K562 (cell line): ENCODE results near the gene ANO8. TPM values are rescaled to one million over a fixed set of nuclear protein-coding genes. Genes with fewer than 3 reads are reported as not detected.
A peak's percentile ranks its signal among the peaks of the same experiment; 100 is the strongest.

Source experiments
- ARNT ChIP-seq, 2 experiments: fragments of 450-650 bp; IDR thresholded peaks; 2 replicates each; pipeline ENCODE4 v1.6.1; 2016; ENCODE audit warnings: mild to moderate bottlenecking in 1 of 2
- C11orf30 ChIP-seq: fragments of 450-650 bp; IDR thresholded peaks from 2 replicates; pipeline ENCODE4 v1.6.1; 2016; ENCODE audit warnings: low read depth, mild to moderate bottlenecking
- CBX8 ChIP-seq: fragments of 200-600 bp; sonication (generic); IDR thresholded peaks from 2 replicates; pipeline ENCODE4 v1.6.1; 2012; ENCODE audit warnings: borderline replicate concordance, mixed run types, low read depth, mild to moderate bottlenecking, moderate library complexity, mixed read lengths, low read length, control low read depth, inconsistent platforms; ENCODE audit not compliant: poor library complexity, severe bottlenecking; ENCODE audit errors: extremely low read depth
- CTBP1 ChIP-seq: fragments of 450-650 bp; IDR thresholded peaks from 2 replicates; pipeline ENCODE4 v1.6.1; 2016; ENCODE audit warnings: borderline replicate concordance
- FOXP1 ChIP-seq: sonication (generic); formaldehyde crosslinking; IDR thresholded peaks from 2 replicates; pipeline ENCODE4 v1.8.0; 2022; ENCODE audit warnings: mild to moderate bottlenecking, missing genetic modification reagents
- HLTF ChIP-seq: fragments of 450-650 bp; IDR thresholded peaks from 2 replicates; pipeline ENCODE4 v1.6.1; 2016
- KLF10 ChIP-seq: fragments of 250-450 bp; sonication (Bioruptor Pico); IDR thresholded peaks from 2 replicates; pipeline ENCODE4 v1.6.1; 2021; ENCODE audit warnings: matching md5 sums
- MTA3 ChIP-seq: fragments of 450-650 bp; formaldehyde crosslinking; IDR thresholded peaks from 2 replicates; pipeline ENCODE4 v1.6.1; 2017; ENCODE audit warnings: mild to moderate bottlenecking, borderline replicate concordance
- PHF8 ChIP-seq: fragments of 200-600 bp; sonication (generic); IDR thresholded peaks from 2 replicates; pipeline ENCODE4 v1.6.1; 2012; ENCODE audit warnings: mixed run types, mild to moderate bottlenecking, inconsistent platforms, low read length, moderate library complexity, borderline replicate concordance
- TOE1 ChIP-seq, 2 experiments: fragments of 450-650 bp in 1 of 2; sonication (generic) in 1 of 2; formaldehyde crosslinking in 1 of 2; IDR thresholded peaks; 2 replicates each; pipeline versions ENCODE4 v1.7.1 to v1.8.0; 2016 to 2022; ENCODE audit warnings: borderline replicate concordance in 2 of 2, mild to moderate bottlenecking in 2 of 2, antibody characterized with exemption in 1 of 2, inconsistent platforms in 1 of 2, low read depth in 1 of 2, missing genetic modification reagents in 1 of 2, moderate library complexity in 1 of 2
- ZNF212 ChIP-seq: fragments of 450-650 bp; formaldehyde crosslinking; IDR thresholded peaks from 2 replicates; pipeline ENCODE4 v1.4.0; 2020; ENCODE audit warnings: mild to moderate bottlenecking
- ZNF354B ChIP-seq: fragments of 250-450 bp; sonication (Bioruptor Pico); IDR thresholded peaks from 2 replicates; pipeline ENCODE4 v1.4.0; 2020
- polyA plus RNA-seq, 8 experiments: library from polyadenylated mRNA; depleted of rRNA in 4 of 8; stranded (reverse) in 5 of 8; unstranded in 3 of 8; fragments of >200 nt; fragmentation: Nextera tagmentation in 2 of 8; fragmentation: Illumina TruSeq in 1 of 8; extraction: Ambion mirVana in 2 of 8; extraction: Trizol in 1 of 8; gene quantifications; 2 replicates each; pipeline versions ENCODE4 v1.2.1 to v1.2.3, GENCODE V29; 2011 to 2014; ENCODE audit warnings: inconsistent platforms in 1 of 8, missing spikeins in 1 of 8
- total RNA-seq, 7 experiments: library from RNA; depleted of rRNA in 6 of 7; stranded (reverse); fragments of >200 nt in 6 of 7; fragmentation: Illumina TruSeq in 2 of 7; extraction: Trizol in 2 of 7; gene quantifications; 2 replicates each; pipeline versions ENCODE4 v1.2.1 to v1.2.3, GENCODE V29; 2011 to 2021; ENCODE audit warnings: low replicate concordance in 1 of 7
- TF ChIP-seq, protein P1 (sequence below): sonication (generic); formaldehyde crosslinking; IDR thresholded peaks from 2 replicates; pipeline ENCODE4 v1.8.0; 2023; ENCODE audit warnings: mild to moderate bottlenecking, missing genetic modification reagents
- TF ChIP-seq, protein P2 (sequence below): IDR thresholded peaks from 2 replicates; pipeline ENCODE4 v1.6.1; 2011; ENCODE audit warnings: borderline replicate concordance, low read depth, mild to moderate bottlenecking, moderate library complexity, low read length; ENCODE audit not compliant: insufficient read depth, poor library complexity, severe bottlenecking
- TF ChIP-seq, protein P3 (sequence below): fragments of 450-650 bp; IDR thresholded peaks from 2 replicates; pipeline ENCODE4 v1.7.0; 2016; ENCODE audit warnings: borderline replicate concordance
- TF ChIP-seq, protein P4 (sequence below): fragments of 200-800 bp; sonication (Bioruptor generic); IDR thresholded peaks from 2 replicates; pipeline ENCODE4 v1.6.1; 2017; ENCODE audit warnings: missing genetic modification characterization, missing compliant biosample characterization
- TF ChIP-seq, protein P5 (sequence below): fragments of 250-450 bp; sonication (Bioruptor Pico); IDR thresholded peaks from 2 replicates; pipeline ENCODE4 v1.8.0; 2021; ENCODE audit warnings: mild to moderate bottlenecking, moderate library complexity
- TF ChIP-seq, protein P6 (sequence below): fragments of 250-450 bp; sonication (Bioruptor Pico); IDR thresholded peaks from 2 replicates; pipeline ENCODE4 v1.9.0; 2021; ENCODE audit warnings: mild to moderate bottlenecking

Gene ANO8
- total and polyA plus RNA-seq, 9 of the 15 experiments (the other 6 are each of a cell fraction or from before 2014, with no cell fraction given), result 0.07 to 7.6 (median 2.3) TPM; not detected in 1

DNA sequence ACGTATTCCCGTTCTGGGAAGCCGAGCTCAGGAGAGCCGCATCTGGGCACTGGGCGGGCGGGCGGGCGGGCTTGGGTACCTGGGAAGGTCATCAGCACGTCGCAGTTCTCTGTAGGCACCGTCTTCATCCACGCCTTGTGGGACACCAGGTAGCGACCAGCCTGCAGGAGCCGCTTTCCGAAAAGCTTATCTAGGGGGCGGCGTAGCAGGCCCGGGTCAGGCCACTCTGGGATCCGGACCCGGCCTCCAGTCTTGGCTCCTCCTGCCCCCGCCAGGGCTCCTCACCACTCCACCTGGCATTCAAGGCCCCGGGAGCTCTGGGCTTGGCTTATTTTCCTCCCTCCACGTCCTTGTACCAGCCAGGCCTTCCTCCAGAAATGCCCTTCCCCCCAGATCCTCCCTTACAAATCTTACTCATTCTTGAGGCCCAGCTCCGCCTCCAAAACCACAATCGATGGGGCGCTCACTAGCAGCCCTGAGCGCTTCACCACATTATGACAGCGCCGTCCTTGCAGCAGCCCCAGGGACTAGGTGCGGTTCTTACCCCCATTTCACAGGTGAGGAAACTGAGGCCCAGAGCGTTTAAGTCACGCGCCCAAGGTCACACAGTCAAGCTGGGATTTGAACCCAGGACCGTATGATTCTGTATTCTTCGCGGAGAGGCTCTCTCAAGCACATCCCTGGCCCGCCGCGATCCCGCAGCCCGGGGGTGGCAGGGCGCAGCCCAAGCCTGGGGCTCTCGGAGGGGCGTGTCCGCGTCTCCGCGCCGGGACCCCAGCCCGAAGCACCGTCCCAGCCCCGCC, 843 bp downstream of the ANO8 start (continued):
- TF ChIP-seq, protein P1, sequence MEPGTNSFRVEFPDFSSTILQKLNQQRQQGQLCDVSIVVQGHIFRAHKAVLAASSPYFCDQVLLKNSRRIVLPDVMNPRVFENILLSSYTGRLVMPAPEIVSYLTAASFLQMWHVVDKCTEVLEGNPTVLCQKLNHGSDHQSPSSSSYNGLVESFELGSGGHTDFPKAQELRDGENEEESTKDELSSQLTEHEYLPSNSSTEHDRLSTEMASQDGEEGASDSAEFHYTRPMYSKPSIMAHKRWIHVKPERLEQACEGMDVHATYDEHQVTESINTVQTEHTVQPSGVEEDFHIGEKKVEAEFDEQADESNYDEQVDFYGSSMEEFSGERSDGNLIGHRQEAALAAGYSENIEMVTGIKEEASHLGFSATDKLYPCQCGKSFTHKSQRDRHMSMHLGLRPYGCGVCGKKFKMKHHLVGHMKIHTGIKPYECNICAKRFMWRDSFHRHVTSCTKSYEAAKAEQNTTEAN, result no peak
- TF ChIP-seq CTBP1 (peak; percentile 26; the same call in 1 of the 2 replicates), FOXP1 (CRISPR knock-in tag) (peak; percentile 48), ZNF212 (CRISPR knock-in tag) (no peak), KLF10 (CRISPR knock-in tag) (no peak), MTA3 (no peak; the same call in 1 of the 2 replicates), PHF8 (no peak), TOE1 (IDR thresholded peaks at IDR 0.05; ENCODE audit: borderline replicate concordance) (peak; percentile 32), TOE1 (CRISPR knock-in tag; IDR thresholded peaks at IDR 0.05; ENCODE audit: borderline replicate concordance, low read depth) (no peak), HLTF (no peak), CBX8 (no peak), C11orf30 (no peak), ARNT (IDR thresholded peaks at IDR 0.05) (peak in 1 of 2 experiments; percentile 64; a peak in 1 of 4 replicates), ZNF354B (CRISPR knock-in tag) (no peak)
- TF ChIP-seq, protein P2, sequence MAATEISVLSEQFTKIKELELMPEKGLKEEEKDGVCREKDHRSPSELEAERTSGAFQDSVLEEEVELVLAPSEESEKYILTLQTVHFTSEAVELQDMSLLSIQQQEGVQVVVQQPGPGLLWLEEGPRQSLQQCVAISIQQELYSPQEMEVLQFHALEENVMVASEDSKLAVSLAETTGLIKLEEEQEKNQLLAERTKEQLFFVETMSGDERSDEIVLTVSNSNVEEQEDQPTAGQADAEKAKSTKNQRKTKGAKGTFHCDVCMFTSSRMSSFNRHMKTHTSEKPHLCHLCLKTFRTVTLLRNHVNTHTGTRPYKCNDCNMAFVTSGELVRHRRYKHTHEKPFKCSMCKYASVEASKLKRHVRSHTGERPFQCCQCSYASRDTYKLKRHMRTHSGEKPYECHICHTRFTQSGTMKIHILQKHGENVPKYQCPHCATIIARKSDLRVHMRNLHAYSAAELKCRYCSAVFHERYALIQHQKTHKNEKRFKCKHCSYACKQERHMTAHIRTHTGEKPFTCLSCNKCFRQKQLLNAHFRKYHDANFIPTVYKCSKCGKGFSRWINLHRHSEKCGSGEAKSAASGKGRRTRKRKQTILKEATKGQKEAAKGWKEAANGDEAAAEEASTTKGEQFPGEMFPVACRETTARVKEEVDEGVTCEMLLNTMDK, result peak; percentile 49
- TF ChIP-seq, protein P3, sequence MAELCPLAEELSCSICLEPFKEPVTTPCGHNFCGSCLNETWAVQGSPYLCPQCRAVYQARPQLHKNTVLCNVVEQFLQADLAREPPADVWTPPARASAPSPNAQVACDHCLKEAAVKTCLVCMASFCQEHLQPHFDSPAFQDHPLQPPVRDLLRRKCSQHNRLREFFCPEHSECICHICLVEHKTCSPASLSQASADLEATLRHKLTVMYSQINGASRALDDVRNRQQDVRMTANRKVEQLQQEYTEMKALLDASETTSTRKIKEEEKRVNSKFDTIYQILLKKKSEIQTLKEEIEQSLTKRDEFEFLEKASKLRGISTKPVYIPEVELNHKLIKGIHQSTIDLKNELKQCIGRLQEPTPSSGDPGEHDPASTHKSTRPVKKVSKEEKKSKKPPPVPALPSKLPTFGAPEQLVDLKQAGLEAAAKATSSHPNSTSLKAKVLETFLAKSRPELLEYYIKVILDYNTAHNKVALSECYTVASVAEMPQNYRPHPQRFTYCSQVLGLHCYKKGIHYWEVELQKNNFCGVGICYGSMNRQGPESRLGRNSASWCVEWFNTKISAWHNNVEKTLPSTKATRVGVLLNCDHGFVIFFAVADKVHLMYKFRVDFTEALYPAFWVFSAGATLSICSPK, result no peak
- TF ChIP-seq, protein P4, sequence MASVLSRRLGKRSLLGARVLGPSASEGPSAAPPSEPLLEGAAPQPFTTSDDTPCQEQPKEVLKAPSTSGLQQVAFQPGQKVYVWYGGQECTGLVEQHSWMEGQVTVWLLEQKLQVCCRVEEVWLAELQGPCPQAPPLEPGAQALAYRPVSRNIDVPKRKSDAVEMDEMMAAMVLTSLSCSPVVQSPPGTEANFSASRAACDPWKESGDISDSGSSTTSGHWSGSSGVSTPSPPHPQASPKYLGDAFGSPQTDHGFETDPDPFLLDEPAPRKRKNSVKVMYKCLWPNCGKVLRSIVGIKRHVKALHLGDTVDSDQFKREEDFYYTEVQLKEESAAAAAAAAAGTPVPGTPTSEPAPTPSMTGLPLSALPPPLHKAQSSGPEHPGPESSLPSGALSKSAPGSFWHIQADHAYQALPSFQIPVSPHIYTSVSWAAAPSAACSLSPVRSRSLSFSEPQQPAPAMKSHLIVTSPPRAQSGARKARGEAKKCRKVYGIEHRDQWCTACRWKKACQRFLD (CRISPR knock-in tag), result no peak
- TF ChIP-seq, protein P5, sequence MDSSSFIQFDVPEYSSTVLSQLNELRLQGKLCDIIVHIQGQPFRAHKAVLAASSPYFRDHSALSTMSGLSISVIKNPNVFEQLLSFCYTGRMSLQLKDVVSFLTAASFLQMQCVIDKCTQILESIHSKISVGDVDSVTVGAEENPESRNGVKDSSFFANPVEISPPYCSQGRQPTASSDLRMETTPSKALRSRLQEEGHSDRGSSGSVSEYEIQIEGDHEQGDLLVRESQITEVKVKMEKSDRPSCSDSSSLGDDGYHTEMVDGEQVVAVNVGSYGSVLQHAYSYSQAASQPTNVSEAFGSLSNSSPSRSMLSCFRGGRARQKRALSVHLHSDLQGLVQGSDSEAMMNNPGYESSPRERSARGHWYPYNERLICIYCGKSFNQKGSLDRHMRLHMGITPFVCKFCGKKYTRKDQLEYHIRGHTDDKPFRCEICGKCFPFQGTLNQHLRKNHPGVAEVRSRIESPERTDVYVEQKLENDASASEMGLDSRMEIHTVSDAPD (CRISPR knock-in tag), result peak; percentile 40; the same call in 1 of the 2 replicates
- TF ChIP-seq, protein P6, sequence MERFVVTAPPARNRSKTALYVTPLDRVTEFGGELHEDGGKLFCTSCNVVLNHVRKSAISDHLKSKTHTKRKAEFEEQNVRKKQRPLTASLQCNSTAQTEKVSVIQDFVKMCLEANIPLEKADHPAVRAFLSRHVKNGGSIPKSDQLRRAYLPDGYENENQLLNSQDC, result no peak
